Stimulated activated CD4-positive, alpha-beta T cell treated with anti-CD3 and anti-CD28 coated beads, Interleukin-1b, Interleukin-23, amount 100 ng/mL, for 24 hours (primary cell): ENCODE results near the gene NPAS3.

Experiments used
- DNase-seq, 4 experiments: peaks; one replicate each; pipeline ENCODE4 v3.0.0-alpha.2; 2020; ENCODE audit warnings: low read depth in 4 of 4, low spot score in 1 of 4

NPAS3 gene

DNA sequence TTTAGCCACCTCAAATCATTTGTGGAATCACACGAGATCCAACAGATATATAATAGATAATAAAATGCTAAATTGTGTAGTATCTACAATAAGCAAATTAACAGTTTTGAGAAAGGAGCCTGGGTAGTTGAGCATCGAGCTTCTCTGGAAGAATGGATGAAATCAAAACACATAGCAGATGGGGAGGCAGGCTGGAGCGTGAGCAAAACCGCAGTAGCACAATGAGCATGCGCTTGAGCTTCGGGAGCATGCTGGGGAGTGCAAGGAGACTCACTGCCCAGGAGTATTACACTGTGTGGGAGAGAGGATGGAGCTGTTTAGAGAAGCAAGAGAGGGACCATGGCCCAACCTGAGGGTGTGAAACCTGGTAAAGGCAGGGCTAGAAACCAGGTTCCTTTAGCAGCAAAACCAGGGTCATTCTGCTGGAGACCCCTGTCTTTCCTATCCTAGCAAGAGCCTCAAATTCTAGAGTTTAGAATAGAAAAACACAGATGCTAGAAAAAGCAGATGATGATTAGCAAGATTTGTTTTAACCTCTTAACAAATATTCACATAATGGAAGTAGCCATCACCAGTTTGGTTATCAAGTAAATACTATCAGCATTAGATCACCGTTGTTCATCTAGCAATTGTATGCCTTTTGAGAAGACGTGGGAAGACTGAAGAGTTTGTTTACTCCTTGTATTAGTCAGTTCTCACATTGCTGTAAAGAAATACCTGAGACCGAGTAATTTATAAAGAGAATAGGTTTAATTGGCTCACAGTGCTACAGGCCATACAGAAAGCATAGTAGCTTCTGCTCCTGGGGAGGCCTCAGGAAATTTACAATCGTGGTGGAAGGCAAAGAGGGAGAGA lies 527.4 kb downstream of the NPAS3 start:
- no peak for DNase-seq

GRCh38 chr14:33467971-33468370 lies 529.3 kb downstream of the NPAS3 start:
- no peak for DNase-seq

GRCh38 chr14:33469898-33470297 lies 531.2 kb downstream of the NPAS3 start:
- no peak for DNase-seq

GRCh38 chr14:33471776-33472175 lies 533.1 kb downstream of the NPAS3 start:
- DNase-seq, result no peak

GRCh38 chr14:33475623-33476022 lies 536.9 kb downstream of the NPAS3 start:
- DNase-seq, result peak in 2 of 4 experiments; percentile 1 to 6

DNA sequence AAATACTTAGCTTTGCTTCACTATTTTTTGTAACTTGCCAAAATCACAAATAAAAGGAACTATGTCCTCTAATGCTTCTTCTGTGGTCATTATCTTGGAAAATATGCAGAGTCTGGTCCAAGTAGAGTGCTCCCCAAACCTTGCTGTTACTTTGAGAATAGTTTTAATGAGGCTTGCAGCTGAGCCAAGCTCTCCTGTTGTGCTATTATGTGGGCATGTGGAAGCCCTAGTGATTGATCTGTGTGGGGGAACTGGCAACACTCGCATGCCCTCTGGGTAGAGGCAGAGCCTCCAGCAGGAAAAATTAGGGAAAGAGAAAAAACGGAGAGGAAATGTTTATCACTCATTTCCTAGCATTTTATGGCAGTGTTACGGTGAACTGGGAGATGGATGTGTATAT lies 539.1 kb downstream of the NPAS3 start:
- DNase-seq, result no peak

DNA sequence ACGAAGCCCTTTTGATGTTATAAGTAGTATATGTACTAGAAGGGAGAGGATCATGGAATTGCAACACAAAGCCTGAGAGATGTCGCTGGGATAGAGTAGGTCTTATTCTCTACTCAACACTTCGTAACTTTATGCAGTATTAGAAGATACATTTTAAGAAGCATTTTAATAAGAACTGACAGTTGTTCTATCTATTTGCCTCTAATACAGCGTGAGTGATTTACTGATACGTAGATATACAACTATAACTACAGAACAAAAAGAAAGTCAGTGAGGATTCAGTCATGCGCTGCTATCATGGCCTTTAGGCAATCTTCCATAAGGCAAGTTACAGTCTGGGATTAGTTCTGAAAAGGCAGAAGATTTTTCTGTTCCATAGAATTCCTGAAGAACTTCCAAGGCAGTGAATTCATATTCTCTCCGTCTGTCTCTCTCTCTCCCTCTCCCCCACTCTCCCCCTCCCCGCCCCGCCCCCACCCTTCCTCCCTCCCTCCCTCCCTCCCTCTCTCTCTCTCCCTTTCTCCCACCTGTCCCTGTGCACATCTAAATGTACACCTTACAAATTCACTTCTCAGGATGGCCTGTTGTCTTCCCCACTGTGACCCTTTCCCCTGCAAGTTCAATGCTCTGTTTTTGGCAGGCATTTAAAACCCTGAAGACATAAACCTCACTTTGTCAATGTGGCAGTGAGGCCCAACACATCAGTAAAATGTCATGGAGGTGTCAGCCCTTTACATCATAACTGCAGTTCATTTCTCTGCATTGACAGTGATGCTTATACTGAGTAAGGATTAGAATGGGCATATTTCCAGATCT lies 541.6 kb downstream of the NPAS3 start:
- no peak for DNase-seq

DNA sequence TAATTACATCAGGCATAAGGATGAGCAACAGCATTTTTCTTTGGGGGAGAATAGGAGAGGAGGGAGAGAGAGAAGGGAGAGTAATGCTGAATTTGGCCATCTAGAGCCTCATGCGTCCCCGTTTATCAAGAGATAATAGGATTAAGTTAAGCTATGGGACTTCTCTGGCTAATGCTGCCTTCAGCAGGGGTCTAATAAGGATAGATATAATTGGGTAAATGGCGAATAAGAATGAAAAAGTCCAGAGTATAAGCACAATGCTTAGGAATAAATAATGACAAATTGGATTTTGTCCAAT lies 542.2 kb downstream of the NPAS3 start:
- no peak for DNase-seq

GRCh38 chr14:33483110-33483509 lies 544.4 kb downstream of the NPAS3 start:
- DNase-seq, result no peak

- DNase-seq, result no peak
Measured at GRCh38 chr14:33483541-33483940, 544.9 kb downstream of the NPAS3 start.

DNA sequence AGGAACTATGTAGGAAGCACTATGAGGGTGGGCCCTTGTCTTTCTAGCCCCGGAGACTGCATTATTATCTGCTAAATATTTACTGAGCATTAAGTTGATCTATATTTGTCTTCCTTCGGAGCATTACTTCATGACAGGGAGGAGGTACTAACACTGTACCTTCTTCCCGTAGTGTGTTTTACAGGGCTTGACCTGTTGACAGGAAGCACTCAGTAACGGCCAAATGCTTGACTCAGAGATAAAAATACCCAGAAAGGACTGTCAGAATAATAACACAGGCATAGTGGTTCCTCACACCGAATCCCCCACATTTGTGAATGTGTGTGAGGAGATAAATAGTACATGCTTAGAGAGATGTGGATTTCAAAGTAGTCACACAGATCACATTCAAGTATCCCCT lies 545.6 kb downstream of the NPAS3 start:
- DNase-seq, result no peak

GRCh38 chr14:33486332-33486890 lies 547.7 kb downstream of the NPAS3 start:
- DNase-seq, result no peak

DNA sequence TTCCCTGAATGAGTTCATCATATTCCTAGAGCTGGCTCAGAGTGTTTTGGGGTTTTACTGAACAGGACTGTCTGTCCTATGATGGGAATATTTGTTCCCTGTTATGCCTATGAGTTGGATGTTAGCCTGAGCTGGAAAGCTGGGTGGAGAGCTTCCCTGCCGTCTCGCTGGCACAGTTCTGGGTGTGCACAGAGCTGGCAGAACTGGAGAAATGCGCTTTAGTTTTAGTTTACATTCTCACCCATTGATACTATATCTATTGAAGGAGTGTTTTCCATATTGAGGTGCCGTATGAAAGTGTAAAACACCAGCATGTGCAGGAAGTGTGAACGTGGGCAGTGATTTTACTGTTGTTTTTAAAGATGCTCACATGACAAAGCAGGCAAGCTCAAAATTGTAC lies 549.9 kb downstream of the NPAS3 start:
- DNase-seq, result no peak

DNA sequence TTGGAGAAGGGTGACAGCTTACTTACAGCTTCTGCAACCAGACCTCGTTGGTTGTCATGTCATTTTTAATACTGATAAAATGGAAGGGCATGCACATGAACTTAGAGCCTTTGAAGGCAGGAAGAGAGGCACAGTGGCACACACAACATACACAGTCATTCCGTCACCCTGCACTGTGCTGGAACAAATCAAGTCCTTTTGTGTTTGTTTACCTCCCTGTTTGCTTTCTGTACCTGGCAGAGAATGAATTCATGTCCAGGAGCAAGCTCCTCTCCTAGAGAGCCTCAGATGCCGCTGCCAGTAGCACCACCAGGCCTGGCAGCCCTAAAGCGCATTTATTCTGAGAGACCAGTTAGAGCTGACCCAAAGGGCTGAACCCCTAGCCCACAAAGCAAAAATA lies 551.9 kb downstream of the NPAS3 start:
- no peak for DNase-seq

GRCh38 chr14:33491112-33491511 lies 552.4 kb downstream of the NPAS3 start:
- DNase-seq, result no peak

DNA sequence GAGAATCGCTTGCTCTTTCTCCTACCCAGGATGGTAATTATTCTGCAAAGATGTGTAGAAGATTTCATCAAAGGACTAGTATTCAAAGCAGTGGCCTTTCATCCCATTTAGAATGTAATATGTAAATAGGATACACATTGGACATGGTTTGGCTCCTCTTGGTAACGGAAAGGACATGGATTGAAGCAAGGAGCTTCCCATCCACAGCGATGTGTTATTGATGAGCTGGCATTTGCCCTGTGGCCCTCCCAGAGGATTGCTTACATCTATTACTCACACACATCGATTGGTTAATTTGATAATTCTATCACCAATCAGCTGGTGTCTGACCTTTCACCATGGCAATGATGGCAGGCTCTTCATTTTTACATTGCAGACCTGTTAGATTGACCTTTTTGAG lies 553.8 kb downstream of the NPAS3 start:
- DNase-seq, result no peak

DNA sequence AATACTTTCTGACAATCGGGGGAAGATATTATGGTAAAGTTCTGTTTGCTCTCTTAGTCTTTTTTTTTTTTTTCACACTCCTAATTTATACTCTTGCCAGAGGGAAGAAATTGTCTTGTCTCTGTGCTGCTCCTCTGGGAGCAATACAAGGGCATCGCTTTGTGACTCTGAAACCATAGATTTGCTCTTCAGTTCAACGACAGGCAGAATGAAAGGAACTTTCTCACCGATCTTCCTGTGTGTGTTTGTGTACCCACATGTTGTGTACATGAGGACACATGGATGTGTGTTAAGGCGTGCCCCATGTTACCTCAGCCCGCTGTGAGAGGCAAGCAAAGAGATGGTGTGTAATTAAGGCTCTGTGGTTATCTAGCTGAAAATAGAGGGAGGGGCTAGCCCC lies 554.6 kb downstream of the NPAS3 start:
- DNase-seq, result no peak

- DNase-seq, result no peak
Measured at GRCh38 chr14:33493990-33494389, 555.3 kb downstream of the NPAS3 start.

DNA sequence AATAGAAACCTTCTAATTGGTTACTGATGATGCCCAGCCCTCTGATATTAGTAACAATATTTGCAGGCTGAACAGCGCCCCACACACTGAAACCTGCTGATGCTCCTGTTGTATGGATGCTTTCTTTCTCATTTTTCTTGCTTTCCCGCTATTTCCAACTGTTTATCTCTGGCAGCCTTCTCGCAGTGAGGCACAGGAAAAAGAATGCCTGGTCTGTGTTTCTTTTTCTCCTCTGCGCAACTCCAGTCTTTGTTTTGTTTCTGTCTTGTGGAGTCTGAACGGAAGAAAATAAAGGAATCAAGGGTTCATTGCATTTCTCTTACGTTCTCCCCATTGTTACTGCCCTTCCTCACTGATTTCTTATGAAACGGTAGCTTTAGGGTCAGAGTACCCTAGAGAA lies 561.0 kb downstream of the NPAS3 start:
- no peak for DNase-seq

DNA sequence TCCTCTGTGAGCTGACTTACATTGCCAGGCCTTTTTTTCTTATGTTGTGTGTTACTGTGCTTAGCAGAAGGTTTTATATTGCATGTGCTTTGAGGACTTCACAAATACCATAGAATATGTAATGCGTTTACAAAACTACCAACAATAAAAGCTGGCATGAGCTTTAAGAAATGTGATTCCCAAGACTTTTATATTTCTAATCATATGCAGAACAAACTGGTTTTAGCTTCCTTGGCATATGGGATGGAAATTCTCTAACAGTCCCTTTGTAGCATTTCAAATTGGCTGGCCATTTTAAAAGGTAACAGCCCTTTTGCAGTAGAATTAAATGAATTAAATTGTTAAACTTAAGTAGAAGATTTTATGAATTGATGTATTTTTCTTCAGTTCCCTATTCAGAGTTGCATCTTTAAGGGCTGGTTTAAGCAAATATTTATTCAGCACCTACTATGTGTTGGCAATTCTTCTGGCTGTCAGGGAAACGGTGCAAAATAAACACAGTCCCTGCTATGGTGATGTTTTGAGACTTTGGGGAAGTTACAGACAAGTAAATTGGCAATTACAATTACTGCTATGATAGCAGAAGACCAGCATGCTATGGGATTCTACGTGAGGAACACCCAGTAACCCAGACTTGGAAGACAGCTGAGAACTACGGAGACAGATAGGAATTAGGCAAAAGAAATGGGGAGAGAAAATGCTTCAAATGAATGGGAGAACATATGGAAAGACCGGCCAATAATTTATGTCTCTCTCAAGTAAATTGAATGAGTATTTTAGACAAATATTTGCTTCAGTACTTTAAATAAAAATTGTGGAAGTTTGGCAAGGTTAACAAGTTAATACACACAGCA lies 565.8 kb downstream of the NPAS3 start:
- no peak for DNase-seq

GRCh38 chr14:33505266-33505962 lies 566.7 kb downstream of the NPAS3 start:
- DNase-seq, result no peak
